DMS153 treated with DMSO at 0.1 percent for 48 hours (cell line): Measurements from ENCODE around the gene NR1H2.

Experiments
- DNase-seq: peaks from one replicate; lab custom pipeline; 2025; ENCODE audit not compliant: unreplicated experiment; lab: John Stamatoyannopoulos, UW

Gene NR1H2

GRCh38 chr19:50420127-50420526 is 43.9 kb downstream of the NR1H2 start:
- no peak for DNase-seq

- no peak for DNase-seq
These were observed 44.6 kb downstream of the NR1H2 start for GRCh38 chr19:50420808-50421207.

- no peak for DNase-seq
These were observed 46.4 kb downstream of the NR1H2 start for GRCh38 chr19:50422397-50423278.

- no peak for DNase-seq
These were observed 47.2 kb downstream of the NR1H2 start for GRCh38 chr19:50423279-50424113.

- DNase-seq, result no peak
These were observed 49.3 kb downstream of the NR1H2 start for GRCh38 chr19:50425581-50425980.

GRCh38 chr19:50427318-50427925 is 51.2 kb downstream of the NR1H2 start:
- DNase-seq, result no peak

- no peak for DNase-seq
These were observed 51.8 kb downstream of the NR1H2 start for GRCh38 chr19:50427997-50428425.

GRCh38 chr19:50428772-50429463 is 52.7 kb downstream of the NR1H2 start:
- DNase-seq, result no peak

GRCh38 chr19:50430888-50431342 is 54.7 kb downstream of the NR1H2 start:
- no peak for DNase-seq

- peak; percentile 43 for DNase-seq
These were observed 55.3 kb downstream of the NR1H2 start for GRCh38 chr19:50431343-50432220.

- no peak for DNase-seq
These were observed 56.2 kb downstream of the NR1H2 start, which contains the start of gene MYBPC2 for GRCh38 chr19:50432221-50433028. MYBPC2 (plus strand) TSS chr19:50432892; CDS start chr19:50432954, 62 bp downstream.
